ENCODE measurements around the gene ARHGEF4. TPM values are rescaled to one million over a fixed set of nuclear protein-coding genes. Genes with fewer than 3 reads are reported as not detected.

ARHGEF4 gene
- total RNA-seq, 1 experiment from 2014 or later, result 21.8 TPM

- TF ChIP-seq CTCF (IDR thresholded peaks at IDR 0.05) (no peak), GABPB1 (CRISPR knock-in tag; IDR thresholded peaks at IDR 0.05) (no peak), ZNF425 (CRISPR knock-in tag; conservative IDR thresholded peaks at IDR 0.05) (no peak)
Observed at GRCh38 chr2:130795431-130795830, 41.3 kb upstream of the ARHGEF4 start (continued).

- Mint-ChIP-seq H3K36me3 (no peaks in the 10 kb centered on the region), H3K27ac (peak overlapping the region; percentile 64), H3K9me3 (no peaks in the 10 kb centered on the region), H3K27me3 (ENCODE audit: low read depth) (peaks cover 20% of the 10 kb centered on the region), H3K4me1 (peaks cover 20% of the 10 kb centered on the region), H3K4me3 (no peak overlapping the region)
- POLR2A ChIA-PET, result no interaction called here
- DNase-seq (ENCODE audit: low spot score), result peak; percentile 44
- peak; percentile 9; the same call in 1 of the 2 replicates for ATAC-seq
- TF ChIP-seq ZNF671 (CRISPR knock-in tag; IDR thresholded peaks at IDR 0.05), result no peak
- no peak for TF ChIP-seq NFYB (CRISPR knock-in tag; conservative IDR thresholded peaks at IDR 0.05; ENCODE audit: low read depth)
- no peak for TF ChIP-seq AR (CRISPR knock-in tag; IDR thresholded peaks at IDR 0.05)
- TF ChIP-seq FOXJ3 (CRISPR knock-in tag; IDR thresholded peaks at IDR 0.05; ENCODE audit: borderline replicate concordance), result no peak
- TF ChIP-seq FOXK1 (CRISPR knock-in tag; IDR thresholded peaks at IDR 0.05), result no peak
- no peak for TF ChIP-seq SMAD3 (CRISPR knock-in tag; IDR thresholded peaks at IDR 0.05; ENCODE audit: borderline replicate concordance)
- no peak for TF ChIP-seq CREM (CRISPR knock-in tag; IDR thresholded peaks at IDR 0.05)
- no peak for TF ChIP-seq USF2 (CRISPR knock-in tag; IDR thresholded peaks at IDR 0.05)
- no peak for TF ChIP-seq RELA (CRISPR knock-in tag; IDR thresholded peaks at IDR 0.05; ENCODE audit: borderline replicate concordance)
- no peak for TF ChIP-seq ZNF219 (CRISPR knock-in tag; IDR thresholded peaks at IDR 0.05; ENCODE audit: borderline replicate concordance)
- TF ChIP-seq ERG (CRISPR knock-in tag; IDR thresholded peaks at IDR 0.05), result no peak
- TF ChIP-seq TEAD4 (CRISPR knock-in tag; IDR thresholded peaks at IDR 0.05), result no peak
- TF ChIP-seq ZNF425 (CRISPR knock-in tag; conservative IDR thresholded peaks at IDR 0.05), result no peak
- TF ChIP-seq SP1 (CRISPR knock-in tag; conservative IDR thresholded peaks at IDR 0.05), result no peak
- TF ChIP-seq ESRRA (CRISPR knock-in tag; IDR thresholded peaks at IDR 0.05; ENCODE audit: borderline replicate concordance), result no peak
- TF ChIP-seq PREB (CRISPR knock-in tag; IDR thresholded peaks at IDR 0.05; ENCODE audit: borderline replicate concordance), result no peak
- no peak for TF ChIP-seq JAZF1 (CRISPR knock-in tag; IDR thresholded peaks at IDR 0.05)
- no peak for TF ChIP-seq ZNF396 (CRISPR knock-in tag; IDR thresholded peaks at IDR 0.05; ENCODE audit: borderline replicate concordance)
- no peak; the same call in 1 of the 2 replicates for TF ChIP-seq ZNF423 (CRISPR knock-in tag; IDR thresholded peaks at IDR 0.05)
- no peak for TF ChIP-seq HMGXB4 (CRISPR knock-in tag; IDR thresholded peaks at IDR 0.05)
- CTCF ChIA-PET, result interaction anchor here (0.7 to 4.4 kb wide), 10 partner anchors 24 to 199 kb away, joined by 3 to 48 read pairs (median 7); no protein-coding TSS in a partner anchor
Observed at GRCh38 chr2:130796290-130796689, 40.4 kb upstream of the ARHGEF4 start.
